Activated T-cell treated with anti-CD3 and anti-CD28 coated beads, Interleukin-2, amount 50 U/mL, for 48 hours (primary cell): ENCODE results near the gene MYOZ1.

Source experiments
- DNase-seq, 2 experiments: peaks; one replicate each; pipeline ENCODE4 v3.0.0-alpha.2; 2020

The MYOZ1 gene

GRCh38 chr10:73591935-73592699, 49.2 kb downstream of the MYOZ1 start:
- no peak for DNase-seq

DNA sequence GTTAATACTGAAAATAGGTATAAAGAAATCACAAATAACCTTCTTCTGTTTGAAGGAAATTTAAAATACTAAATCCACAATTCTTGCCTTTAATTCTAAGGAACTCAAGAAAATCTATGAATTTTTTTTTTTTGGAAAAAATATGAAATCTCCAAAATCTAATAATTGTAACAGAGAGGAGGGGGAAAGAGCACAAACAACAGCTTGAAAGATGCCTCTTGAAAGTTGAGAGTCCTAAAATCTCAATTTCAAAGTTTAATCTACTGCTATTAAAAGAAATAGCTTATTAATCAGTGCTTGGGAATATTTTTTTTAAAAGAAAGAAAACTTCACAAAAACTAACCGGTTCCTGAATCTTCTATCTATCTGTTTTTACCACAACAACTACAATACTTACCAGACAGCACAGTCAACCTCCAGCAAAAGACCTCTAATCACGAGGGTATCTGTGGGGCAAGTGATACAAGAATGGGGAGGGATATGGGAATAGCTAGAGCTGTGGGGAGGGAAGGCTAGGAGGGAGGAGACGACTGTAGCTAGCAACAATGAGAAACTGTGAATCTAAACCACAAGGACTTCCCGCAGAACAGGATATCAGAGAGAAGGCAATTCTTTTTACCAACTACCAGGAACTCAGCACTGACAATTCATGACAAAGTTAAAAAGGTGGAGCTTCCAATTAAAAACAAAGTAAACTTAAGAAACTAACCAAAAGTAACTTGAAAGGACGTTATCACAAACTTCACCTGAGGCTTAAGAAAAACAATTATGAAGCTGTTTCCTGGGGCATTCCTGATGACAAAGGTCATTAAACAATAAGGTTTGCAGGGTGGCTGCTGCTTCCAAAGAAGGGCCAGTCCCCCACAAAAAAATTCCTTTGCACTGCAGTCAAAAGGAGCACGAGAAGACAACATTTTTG, 50.1 kb downstream of the MYOZ1 start, which contains the start of gene USP54:
Gene USP54 (minus strand): TSS at position 462 of the 919 bp plus-strand sequence. CDS start 15,684 bp downstream, outside the sequence.
- DNase-seq = no peak

GRCh38 chr10:73589563-73590126, 51.6 kb downstream of the MYOZ1 start:
- no peak for DNase-seq

GRCh38 chr10:73588656-73589055, 52.6 kb downstream of the MYOZ1 start:
- no peak for DNase-seq

DNA sequence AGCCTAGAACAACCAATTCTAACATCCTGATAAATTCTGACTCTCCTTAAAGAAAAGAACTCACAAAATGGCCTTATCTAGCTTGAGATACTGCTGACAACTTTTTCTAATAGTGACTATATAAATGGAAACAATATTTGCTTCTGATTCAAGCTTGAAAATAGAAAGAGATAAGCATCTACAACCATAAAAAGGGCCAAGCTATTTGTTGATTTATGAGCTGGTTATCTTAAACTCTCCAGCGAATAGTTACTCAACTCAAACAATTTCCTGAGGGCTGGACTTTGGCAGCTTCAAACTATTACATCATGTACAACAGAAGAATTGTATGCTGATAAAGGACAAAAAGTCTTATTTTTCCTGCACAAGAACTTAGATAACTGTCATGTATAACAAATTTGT, 54.7 kb downstream of the MYOZ1 start:
- no peak for DNase-seq

- DNase-seq = no peak
Observed at GRCh38 chr10:73585327-73585726, 55.9 kb downstream of the MYOZ1 start.

DNA sequence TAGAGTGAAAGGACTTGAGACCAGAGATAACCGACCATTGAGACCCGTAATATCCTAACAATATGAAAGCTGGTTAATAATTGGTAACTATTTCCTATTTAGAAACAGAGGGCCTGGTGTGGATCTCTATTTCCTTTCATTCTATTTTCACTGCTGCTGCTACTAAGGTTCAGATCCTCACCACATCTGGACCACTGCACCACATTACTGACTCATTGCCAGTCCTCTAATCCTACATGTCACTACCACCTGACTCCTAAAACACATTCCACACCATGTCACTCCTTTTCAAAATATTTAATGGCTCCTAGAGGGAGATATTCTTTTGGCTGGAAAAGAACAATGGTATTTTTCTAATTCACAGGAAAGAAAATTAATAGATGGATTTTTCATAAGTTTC, 56.5 kb downstream of the MYOZ1 start:
- DNase-seq = no peak

DNA sequence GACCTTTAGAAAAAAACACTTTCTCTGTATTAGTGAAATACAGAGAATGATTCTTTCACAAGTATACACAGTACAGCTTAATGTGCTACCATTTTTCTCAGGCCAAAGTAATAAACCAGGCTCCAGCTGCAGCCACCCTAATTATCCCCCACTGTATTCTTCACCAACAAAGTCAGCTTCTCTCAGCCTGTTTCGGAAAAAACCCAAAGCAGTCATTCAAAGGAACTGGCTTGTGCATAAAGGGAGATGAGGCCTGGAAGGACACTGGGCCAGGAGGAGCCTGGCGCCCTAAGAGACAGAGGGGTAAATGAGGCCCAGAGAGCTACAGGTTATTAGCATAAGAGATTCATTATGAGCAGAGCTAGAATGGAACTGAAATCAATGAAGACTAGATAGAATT, 59.4 kb downstream of the MYOZ1 start:
- no peak for DNase-seq
